H54 (cell line): ENCODE measurements around the gene SLC9A4.
A peak's percentile ranks its signal among the peaks of the same experiment; 100 is the strongest.

ENCODE experiments used
- DNase-seq: peaks from one replicate; pipeline ENCODE4 v3.0.0; 2011; ENCODE audit warnings: low spot score, mixed read lengths; ENCODE audit not compliant: insufficient read length
- FAIRE-seq: peaks from 3 replicates; lab custom pipeline; 2011; peaks lifted over from hg19 to GRCh38; lab: Jason Lieb, UNC
- POLR2A ChIP-seq: IDR thresholded peaks from 2 replicates; pipeline ENCODE4 v1.6.1; 2011; ENCODE audit warnings: low read depth, mild to moderate bottlenecking, low read length

SLC9A4 gene

DNA sequence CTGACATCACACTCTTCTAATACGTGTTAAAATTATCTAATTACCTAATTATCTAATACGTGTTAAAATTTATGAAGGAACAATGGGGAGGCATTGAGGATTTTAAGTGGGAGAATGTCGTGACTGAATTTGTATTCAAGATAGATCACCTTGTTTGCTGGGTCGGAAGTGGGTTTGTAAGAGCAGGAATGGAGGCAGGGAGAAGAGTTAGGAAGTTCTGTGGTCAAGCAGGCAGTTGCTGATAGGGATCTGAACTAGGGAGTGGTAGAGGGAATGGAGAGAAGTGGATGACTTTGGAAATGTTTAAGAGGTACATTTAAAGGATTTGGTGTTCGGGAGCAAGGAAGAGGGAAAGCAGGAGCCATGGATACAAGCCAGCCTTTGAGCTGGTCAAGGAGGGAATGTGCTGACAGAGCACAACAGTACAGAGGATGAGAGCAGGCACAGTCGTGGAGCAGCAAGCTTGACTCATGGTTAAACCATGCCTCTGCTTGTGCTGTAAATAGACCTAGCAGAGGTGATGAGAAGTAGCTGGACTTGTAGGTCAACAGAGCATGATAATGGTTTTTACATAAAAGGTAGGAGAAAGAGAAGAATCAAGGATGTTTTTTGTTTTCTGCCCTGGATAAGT is 33.8 kb upstream of the SLC9A4 start:
- FAIRE-seq = peak; percentile 79
- no peak for TF ChIP-seq POLR2A
- peak; percentile 7 for DNase-seq

DNA sequence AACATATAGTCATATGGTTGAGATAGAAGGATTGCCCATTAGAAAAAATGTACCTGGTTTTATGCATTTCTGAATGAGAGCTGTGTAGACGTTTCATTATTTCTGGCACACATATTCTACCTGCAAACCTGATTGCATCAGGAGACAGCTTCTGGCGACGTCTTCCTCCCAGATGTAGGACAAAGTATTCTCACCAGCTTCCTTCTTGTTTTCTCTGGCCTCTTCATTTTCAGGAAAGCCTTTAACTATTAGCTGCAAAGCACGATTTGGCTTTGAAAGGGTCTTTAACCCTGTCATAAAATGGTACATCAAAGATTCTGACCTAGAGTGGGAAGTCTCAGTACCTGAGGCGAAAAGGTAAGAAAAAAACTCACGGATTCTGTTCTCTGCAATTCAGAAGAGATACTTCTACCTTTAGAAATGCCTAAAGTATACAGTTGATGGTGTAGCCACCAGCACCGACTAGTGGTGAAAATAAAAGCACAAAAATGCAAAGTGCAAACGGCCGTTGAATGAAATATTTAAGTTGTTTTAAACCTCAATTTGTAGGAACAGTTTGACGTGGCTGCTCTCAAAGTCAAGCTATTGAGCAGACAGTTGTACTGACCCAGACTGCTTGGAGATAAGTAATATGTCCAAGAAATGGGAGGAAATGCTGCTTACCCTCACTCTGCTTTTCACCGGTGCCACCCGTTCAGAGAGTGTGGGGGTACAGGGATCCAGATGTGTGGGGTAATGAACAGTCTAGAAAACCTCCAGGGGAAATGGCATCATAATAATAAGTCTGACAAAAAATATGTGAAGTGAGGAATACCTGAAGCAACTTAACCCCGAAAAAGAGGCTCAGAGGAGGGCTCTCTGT is 29.8 kb upstream of the SLC9A4 start:
- TF ChIP-seq POLR2A = no peak
- no peak for DNase-seq
- no peak for FAIRE-seq

DNA sequence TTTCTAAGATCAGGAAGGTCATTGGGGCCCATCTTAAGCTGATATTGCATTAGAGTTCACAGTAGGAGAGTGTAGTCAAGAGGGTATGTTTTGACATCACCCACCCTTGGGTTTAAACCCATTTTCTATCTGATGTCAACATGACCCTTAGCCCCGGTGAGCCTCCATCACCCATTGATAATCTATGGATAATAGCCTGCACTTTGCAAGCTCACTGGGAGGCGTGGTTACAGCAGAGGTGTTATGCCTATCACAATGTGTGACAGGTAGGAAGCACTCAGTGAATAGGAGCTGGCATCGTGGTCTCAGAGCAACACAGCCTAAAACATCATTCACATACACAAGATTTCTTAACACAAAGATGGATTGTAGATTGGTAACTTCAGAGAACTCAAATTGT is 28.8 kb upstream of the SLC9A4 start:
- TF ChIP-seq POLR2A = no peak
- FAIRE-seq (no peak), DNase-seq (no peak)

DNA sequence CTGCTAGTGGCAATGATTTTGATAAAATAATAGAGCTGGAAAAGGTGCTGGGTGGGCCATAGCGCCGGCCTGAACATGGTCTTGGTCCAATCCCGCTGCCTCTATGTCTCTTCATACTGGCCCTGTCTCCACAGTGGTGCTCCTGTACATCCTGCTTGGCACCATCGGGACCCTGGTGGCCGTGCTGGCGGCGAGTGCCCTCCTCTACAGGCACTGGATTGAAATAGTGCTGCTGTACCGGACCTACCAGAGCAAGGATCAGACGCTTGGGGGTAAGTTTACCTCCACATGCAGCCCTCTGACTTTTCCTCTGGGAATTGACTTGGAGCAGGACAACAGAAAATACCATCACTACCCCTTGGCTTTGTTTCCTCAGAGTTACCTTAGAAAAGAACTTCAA is 26.1 kb upstream of the SLC9A4 start:
- no peak for FAIRE-seq
- DNase-seq = no peak
- no peak for TF ChIP-seq POLR2A

DNA sequence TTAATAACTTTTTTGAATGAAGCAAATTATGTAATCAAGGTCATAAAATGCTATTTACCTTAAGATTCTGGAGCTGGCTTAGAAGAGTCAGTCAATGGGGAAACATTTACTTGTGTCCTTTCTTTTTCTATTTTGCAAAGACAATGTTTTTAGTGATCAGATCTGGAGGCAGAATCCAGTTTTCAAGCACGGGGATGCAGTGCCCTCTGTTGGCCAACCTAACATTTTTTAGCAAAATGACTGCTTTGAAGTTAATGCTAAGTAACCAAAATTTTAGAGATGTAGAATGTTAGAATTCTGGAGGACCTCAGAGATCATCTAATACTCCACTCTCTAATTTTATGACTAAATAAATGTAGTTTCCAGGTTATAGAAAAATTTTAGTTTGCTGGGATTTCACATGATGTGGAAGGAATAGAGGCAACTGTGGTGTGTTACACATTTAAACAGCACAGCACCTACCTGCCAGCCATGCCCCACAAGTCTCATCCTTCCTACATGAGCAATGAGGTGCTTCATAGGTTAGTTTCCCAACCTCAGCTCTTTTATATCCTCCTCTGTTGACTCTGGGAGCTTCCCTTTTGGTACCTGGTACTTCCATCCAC is 23.6 kb upstream of the SLC9A4 start:
- DNase-seq (peak; percentile 5), FAIRE-seq (peak; percentile 6)
- TF ChIP-seq POLR2A = no peak

DNA sequence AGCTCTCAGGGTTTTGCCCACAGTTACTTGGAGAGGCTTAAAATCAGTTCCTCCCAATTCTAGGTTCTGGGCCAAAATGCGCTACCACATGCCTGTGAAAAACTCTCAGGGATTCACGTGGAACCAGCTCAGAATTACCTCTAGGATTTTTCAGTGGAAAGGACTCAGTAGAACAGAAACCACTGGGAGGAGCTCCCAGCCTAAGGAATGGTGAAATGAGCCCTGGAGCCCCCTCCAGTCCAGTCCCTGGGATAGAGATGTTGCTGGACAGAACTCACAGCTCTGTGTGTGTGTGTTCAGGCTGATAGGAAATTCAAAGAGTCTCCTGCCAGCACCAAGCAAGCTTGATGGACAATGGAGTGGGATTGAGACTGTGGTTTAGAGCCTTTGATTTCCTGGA is 21.1 kb upstream of the SLC9A4 start:
- no peak for FAIRE-seq
- no peak for DNase-seq
- no peak for TF ChIP-seq POLR2A

DNA sequence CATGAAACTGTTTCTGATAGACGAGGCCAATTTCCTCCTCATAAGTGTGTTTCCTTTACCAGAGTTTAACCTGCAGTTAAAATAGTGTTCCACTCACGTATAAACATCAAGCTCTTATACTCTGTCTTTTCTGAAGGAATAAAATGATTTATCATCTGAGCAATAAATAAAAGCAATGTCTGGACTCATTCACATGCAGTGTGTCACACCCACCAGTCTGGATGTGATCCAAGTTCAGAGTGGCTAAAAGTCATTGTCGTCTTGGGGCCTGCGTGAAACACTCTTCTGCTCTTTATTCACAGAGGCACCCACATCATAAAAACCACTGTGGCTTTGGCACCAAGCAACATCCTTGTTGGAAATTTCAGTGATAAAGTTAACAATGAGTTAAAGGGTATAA is 19.5 kb upstream of the SLC9A4 start:
- no peak for TF ChIP-seq POLR2A
- DNase-seq (no peak), FAIRE-seq (no peak)

DNA sequence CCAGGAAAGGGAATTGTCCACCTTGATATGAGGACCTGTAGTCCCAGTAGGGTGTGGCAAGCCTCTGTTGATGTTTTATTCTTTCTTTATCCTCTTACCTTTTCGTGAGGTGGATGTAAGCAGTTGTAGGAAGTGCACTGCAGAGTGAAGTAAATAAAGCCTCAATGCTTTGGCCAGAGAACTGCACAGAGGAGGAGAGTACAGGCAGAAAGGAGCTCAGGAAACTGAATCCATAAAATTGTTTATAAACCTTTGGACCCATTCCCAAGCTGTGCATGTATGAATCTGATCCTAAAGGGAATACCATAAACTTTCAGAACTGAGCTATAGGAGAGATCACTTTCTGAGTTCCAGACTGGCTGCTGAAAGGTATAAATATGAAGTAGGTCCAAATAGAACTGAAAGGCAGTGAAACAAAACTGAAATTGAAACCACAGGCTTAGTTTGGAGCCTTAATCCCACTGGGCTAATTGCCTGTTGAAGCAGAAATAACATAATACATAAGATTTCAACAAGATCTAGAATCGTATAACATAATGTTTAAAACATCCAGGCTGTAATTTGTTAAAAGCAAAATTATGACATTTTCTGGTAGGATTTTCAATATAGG is 17.9 kb upstream of the SLC9A4 start:
- no peak for DNase-seq
- no peak for FAIRE-seq
- no peak for TF ChIP-seq POLR2A

DNA sequence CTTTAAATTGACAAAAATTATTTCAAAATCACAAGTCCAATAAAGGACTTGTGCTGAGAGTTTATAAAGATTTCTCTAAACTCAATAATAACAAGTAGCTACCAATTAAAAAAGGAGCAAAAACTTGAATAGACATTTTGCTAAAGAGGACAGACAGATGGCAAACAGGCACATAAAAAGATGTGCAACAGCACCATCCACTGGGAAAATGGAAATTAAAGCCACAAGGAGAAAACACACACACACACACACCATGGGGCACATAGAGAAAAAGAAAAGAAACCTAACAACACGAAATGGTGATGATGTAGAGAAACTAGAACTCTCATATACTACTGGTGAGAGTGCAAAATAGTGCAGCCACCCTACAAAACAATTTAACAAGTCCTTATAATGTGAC is 12.6 kb upstream of the SLC9A4 start:
- DNase-seq (no peak), FAIRE-seq (no peak)
- TF ChIP-seq POLR2A = no peak

DNA sequence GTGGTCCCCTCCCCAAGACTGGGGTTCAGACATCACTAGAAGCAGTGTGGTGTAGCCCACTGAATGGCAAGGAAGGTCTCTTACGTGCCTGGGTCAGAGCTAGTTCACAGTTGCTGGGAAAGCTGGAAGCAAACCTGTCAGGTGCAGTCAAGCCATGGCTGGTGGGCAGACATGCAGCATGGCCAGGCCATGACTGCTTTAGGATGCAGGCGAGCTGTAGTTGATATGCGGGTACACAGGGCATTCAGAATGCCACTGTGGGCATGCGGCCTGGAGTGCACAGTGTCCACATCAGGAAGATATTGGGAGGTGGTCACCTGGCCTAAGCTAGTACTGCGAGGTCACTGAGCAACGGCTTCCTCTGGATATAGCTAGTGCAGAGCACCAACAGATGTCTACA is 11.8 kb upstream of the SLC9A4 start:
- DNase-seq (no peak), FAIRE-seq (no peak)
- no peak for TF ChIP-seq POLR2A

DNA sequence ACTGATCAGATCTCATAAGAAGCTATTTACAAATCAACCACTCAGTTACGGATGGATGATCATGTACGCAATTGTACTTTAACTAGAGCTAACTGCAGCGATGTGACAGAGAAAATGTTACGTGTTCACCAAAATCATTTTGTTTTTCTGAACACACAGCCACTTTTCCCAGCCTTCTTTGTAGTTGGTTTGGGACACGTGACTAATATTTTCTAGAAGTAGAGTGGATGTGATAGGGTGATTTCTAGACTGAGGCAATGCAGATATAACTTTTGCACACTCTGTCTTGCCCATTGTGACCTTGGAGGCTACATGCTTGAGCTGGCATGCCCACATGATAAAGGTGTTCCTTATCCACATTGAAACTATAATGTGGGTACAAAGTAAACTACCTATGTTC is 9.9 kb upstream of the SLC9A4 start:
- FAIRE-seq (no peak), DNase-seq (no peak)
- no peak for TF ChIP-seq POLR2A

DNA sequence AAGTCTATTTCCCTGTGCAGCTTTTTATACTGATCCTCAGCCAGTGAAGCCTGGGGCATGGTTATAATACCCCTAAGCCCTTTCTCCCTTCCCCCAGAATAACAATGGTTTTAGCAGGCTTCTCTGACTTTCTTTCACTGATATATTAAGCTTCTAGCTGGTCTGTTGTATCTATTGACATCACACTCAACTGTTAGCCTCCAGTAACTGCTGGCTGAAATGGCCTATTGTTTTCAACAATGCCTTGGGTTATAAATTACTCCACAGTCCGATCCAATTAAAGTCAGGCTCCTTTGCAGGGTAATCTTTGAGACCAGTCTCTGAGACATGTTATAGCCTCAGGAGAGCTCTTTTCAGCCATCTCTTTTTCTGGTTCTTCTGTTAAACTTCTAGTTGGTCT is 2.9 kb upstream of the SLC9A4 start:
- DNase-seq = no peak
- FAIRE-seq = no peak
- no peak for TF ChIP-seq POLR2A

DNA sequence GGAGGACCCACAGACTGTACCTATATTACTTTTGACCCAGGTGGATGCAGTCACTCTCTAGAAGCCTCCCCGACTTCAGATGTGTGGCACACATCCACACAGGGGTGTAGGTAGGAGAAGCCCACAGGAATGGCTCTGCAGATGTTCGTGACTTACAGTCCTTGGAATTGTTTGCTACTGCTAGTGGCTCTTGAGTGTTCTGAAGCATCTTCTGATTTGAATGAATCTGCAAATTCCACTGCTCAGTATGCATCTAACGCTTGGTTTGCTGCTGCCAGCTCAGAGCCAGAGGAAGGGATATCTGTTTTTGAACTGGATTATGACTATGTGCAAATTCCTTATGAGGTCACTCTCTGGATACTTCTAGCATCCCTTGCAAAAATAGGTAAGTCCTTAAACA is 605 bp downstream of the SLC9A4 start:
- no peak for TF ChIP-seq POLR2A
- DNase-seq = no peak
- no peak for FAIRE-seq

DNA sequence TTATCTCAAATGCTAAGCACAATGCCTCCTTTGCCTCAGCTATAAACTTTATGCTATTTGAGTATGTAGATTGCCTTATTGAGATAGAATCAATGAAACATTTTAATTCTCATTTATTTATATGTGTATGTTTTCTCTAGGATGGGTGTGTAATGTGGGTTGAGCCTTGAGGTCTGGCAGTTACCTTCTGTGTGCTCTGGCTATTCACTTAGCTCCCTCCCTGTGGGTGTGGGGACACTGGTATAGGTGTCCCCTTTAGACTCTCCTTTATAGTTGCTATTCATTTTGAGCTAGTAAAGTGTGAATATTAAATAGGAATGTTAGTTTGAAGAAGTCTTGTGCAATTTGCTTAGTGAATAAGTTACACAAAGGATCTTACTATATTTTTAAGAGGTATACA is 1.8 kb downstream of the SLC9A4 start:
- DNase-seq (no peak), FAIRE-seq (no peak)
- no peak for TF ChIP-seq POLR2A
